DMS53 (cell line): ENCODE measurements around the gene ST6GALNAC4.

Experiments used
- DNase-seq: peaks from one replicate; lab custom pipeline; 2025; lab: John Stamatoyannopoulos, UW

Gene ST6GALNAC4

GRCh38 chr9:127929625-127929979 is 12.8 kb upstream of the ST6GALNAC4 start:
- DNase-seq: no peak

GRCh38 chr9:127928676-127929624 is 12.1 kb upstream of the ST6GALNAC4 start:
- DNase-seq: peak; percentile 48

GRCh38 chr9:127927988-127928675 is 11.3 kb upstream of the ST6GALNAC4 start:
- peak; percentile 79 for DNase-seq

DNA sequence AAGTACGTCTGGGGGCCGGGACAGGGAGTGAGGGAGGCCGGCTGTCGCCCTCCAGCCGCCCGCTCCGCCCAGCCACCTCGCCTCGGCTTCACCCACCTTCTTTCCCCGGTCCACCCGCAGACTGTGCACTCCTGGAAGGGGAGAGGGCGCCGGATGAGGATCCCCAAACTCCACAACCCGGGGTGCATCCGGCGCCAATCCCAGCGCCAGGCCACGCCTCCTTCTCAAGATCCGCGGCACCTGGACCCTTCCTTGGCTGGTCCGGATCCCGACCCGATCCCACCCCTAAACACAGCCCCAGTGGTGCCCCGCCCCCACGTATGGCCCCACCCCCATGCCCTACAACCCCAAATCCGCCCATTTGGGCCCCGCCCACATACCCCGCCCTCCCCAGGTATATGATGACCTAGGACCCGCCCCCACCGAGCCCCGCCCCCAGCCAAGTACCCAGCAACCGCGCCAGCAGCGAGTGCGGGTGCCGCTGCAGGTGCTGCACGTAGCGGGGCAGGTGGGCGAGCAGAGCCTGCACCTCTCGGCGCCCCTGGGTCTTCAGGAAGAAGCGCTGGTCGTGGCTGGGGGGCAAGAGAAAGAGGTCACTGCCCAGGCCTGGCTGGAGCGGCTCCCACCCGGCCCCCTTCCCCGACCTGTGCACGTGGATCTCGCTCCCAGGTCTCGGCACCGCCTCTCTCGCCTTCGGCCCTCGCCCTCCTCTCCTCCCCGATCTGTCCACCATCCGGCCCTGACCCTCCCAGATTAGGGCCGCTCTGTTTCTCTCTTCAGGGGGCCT is 10.6 kb upstream of the ST6GALNAC4 start:
- DNase-seq: peak; percentile 92

GRCh38 chr9:127926906-127927200 is 10.0 kb upstream of the ST6GALNAC4 start:
- peak; percentile 76 for DNase-seq

DNA sequence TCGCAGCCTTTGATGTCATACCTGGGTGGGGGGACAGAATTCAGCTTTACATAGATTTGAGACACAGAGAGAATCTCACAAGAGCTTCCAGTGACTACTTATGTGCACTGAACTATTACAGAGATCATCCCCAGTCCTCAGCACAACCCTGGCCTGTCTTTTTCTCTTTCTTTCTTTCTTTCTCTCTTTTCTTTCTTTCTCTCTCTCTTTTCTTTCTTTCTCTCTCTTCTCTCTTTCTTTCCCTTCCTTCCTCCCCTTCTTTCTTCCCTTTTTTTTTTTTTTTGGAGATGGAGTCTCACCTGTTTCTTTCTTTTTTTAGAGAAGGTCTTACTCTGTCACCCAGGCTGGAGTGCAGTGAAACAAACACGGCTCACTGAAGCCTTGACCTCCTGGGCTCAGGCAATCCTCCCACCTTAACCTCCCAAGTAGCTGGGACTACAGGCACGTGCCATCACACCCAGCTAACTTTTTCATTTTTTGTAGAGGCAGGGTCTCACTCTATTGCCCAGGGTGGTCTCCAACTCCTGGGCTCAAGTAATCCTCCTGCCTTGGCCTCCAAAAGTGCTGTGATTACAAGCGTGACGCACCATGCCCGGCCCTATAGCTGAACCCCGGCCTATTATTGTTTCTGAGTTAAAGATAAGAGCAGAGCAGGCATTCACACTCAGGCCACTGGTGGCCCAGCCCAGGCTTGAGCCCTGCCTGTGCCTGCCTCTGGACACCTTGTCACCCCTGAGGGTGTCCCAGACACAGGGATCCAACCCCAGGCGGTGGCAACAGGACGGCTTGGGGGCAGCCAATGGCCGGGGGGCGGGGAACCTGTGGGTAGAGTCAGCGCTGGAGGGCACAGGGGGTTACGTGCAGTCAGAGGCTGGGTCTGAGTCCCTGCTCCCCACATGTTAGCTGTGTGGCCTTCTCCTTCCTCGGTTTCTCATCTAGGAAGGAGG is 9.4 kb upstream of the ST6GALNAC4 start:
- no peak for DNase-seq

- no peak for DNase-seq
These were observed 8.0 kb upstream of the ST6GALNAC4 start for GRCh38 chr9:127924736-127925444.

GRCh38 chr9:127923771-127924170 is 6.9 kb upstream of the ST6GALNAC4 start:
- no peak for DNase-seq

DNA sequence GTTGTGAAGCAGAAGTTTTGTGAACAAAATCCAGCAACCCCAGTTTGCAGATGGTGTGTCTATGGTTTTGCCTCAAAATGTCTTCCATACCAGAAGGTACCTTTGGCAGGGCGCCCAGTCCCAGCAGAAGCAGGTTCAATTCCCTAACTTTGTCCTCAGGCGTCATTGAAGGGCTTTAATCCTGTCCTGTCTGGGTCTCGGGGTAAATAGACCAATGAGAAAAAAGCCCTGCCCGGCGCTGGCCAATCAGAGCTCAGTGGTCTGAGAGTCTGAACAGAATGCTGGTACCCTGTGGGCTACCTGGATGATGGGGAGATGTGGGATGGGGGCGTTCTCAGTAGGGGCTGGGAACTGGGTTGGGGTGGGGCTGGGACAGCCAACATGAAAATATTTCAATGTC is 6.2 kb upstream of the ST6GALNAC4 start:
- no peak for DNase-seq

DNA sequence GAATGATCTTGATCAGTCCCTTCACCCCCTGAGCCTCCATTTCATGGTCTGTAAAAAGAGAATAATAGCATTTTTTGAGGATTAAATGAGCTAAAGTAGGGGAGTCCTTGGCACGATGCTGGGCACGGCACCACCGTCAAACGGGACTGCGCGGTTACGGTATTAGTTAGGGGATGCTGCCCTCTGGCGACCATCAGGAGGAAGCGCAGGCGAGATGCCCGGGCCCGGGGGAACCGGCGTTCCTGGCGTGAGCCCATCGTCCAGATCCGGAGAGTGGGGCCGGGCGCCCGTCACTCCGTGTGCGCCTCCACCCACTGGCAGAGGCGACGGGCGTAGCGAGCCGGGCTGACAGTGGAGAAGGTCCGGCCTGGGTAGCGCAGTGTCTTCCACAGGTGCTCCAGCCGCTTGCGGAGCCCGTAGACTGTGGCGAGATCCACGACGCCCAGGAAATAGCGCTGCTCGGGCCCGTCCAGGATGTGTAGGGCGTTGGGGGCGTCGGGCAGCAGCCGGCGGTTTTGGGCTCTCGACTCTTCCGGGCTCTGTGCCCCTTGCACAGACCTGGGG is 4.8 kb upstream of the ST6GALNAC4 start:
- peak; percentile 72 for DNase-seq

DNA sequence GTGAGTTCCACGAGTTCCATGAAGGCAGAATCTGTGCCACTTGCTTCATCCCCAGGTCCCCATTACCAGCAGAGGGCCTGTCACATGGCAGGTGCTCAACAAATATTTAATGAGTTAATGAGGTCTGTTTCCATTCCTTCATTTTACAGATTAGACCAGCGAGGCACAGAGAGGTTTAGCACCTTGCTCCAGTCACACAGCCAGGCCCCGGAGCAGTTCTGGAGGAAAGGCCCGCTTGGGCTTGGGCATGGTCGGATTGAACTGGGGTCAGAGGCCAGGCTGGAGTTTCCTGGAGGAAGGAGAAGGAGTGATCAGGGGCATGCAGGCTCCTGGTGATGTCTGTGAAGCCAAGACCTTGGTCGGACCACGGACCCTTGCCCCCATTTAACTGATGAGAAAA is 4.0 kb upstream of the ST6GALNAC4 start:
- no peak for DNase-seq

DNA sequence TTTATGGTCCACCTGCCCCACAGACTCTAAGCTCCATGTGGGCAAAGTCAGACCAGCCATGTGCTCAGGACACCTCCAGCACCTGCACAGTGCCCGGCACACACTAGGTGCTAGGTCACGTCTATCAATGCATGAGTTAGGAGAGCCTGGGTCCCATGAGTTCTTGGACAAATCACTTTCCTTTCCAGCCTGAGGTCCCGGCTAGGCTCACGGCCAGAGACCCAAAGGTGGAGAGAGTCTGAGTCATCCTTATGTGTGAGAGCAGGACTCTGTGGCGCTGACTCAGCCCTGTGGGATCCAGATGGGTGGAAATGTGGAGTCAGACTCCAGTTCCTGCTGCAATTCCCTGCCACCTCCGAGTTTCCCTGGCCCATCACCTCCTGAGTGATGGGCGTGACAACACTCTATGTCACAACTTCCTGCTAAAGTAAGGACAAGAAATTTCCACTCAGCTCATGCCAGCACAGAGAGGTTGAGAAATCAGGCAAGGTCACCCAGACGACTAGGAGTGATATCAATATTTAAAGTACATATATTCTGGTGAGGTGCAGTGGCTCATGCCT is 2.5 kb upstream of the ST6GALNAC4 start:
- DNase-seq: peak; percentile 96

DNA sequence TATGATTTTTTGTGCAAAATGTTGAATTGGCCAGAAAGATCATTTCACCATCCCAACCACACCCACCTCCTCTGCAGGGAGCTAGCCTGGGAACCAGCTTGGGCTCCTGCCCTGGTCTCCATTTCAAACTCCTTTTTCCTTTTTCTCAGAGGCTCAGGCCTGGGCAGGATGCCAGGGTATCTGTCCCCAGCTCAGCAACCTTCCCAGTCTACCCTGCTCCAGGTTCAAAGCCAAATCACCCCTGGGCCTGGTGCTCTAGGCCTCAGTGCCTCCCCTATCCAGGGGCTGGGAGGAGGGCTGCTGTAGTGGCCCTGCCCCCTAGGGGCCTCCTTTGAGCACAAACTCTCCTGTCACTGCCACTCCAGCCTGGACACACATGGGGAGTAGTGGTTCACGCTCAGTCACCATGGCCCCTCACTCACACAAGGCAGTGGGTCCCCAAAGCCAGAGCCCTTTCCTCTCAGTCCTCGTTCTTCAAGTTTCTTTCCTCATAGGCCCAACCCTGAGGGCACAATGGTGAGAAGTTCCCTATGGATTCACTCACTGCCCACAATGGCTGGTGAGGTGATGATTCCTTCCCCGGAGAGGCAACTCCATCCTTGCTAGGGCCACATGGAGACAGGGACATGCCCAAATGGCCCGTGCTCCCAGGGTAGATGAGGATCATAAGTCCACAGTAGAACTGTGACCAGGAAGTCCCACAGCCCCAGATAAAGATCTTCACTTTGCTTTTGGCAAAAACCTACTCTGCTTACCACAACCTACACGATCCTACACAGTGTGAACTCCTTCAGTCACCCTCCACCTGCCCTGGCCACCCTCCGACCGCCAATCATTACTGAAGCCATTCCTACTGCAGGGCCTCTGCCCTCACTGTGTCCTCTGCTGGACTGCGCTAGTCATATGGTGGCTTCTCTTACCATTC is 1.6 kb upstream of the ST6GALNAC4 start:
- DNase-seq: no peak

GRCh38 chr9:127917603-127918002 is 762 bp upstream of the ST6GALNAC4 start:
- DNase-seq: no peak

GRCh38 chr9:127915801-127916719 is 781 bp downstream of the ST6GALNAC4 start:
- peak; percentile 87 for DNase-seq

DNA sequence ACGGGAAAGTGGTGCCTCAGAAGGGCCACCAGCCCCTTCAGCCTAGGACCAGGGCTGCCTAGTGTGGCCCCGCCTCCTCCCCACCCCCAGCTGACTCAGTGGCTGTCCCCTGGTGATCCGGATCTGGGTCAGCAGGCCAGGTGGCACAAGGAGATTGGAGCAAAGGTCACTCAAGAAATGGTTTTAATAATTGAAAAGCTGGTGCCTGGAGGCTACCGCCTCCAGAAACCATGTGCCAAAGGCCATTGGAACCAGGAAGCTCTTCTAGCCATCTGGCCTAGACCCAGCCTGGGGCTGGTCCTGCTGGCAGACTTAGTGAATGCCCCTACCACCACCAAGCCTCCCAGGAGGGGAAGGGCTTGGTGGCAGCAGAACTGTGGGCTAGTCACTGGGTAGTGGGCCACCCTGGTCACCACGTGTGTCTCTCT is 1.5 kb downstream of the ST6GALNAC4 start:
- DNase-seq: peak; percentile 69

DNA sequence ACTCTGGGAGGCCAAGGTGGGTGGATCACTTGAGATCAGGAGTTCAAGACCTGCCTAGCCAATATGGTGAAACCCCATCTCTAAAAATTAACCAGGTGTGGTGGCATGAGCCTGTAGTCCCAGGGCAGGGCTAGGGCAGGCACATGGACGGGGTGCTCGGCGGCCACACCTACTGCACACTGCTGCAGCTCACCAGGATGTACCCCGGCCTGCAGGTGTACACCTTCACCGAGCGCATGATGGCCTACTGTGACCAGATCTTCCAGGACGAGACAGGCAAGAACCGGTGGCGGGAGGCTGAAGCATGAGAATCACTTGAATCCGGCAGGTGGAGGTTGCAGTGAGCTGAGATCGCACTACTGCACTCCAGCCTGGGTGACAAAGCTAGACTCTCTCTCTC is 3.2 kb downstream of the ST6GALNAC4 start:
- peak; percentile 57 for DNase-seq

- DNase-seq: peak; percentile 98
These were observed 4.0 kb downstream of the ST6GALNAC4 start for GRCh38 chr9:127912882-127913281.
